HepG2 (cell line): ENCODE data around the gene PBLD. TPM values are rescaled to one million over a fixed set of nuclear protein-coding genes. Genes with fewer than 3 reads are reported as not detected.

Experiments
- ARHGAP35 ChIP-seq: sonication (generic); formaldehyde crosslinking; IDR thresholded peaks from 2 replicates; pipeline ENCODE4 v1.9.0; 2022; ENCODE audit warnings: mild to moderate bottlenecking, inconsistent platforms, moderate library complexity, missing genetic modification reagents, borderline replicate concordance
- GATA4 ChIP-seq: sonication (generic); IDR thresholded peaks from 2 replicates; pipeline ENCODE4 v1.6.1; 2016; ENCODE audit warnings: antibody characterized with exemption, low read depth, borderline replicate concordance
- PAX8 ChIP-seq: sonication (generic); formaldehyde crosslinking; IDR thresholded peaks from 2 replicates; pipeline ENCODE4 v1.8.0; 2022; ENCODE audit warnings: mild to moderate bottlenecking, missing genetic modification reagents, borderline replicate concordance
- POLR2AphosphoS5 ChIP-seq: IDR thresholded peaks from 2 replicates; pipeline ENCODE4 v1.6.1; 2012; ENCODE audit warnings: low read depth, low read length
- RAD21 ChIP-seq: fragments of 450-650 bp; formaldehyde crosslinking; IDR thresholded peaks from 2 replicates; pipeline ENCODE4 v1.5.0; 2020; ENCODE audit warnings: mild to moderate bottlenecking
- SRSF9 ChIP-seq: fragments of 200-400 bp; formaldehyde crosslinking; IDR thresholded peaks from 2 replicates; pipeline ENCODE4 v1.6.1; 2018; ENCODE audit warnings: borderline replicate concordance, mild to moderate bottlenecking, low read depth, low read length; ENCODE audit not compliant: insufficient read depth, poor library complexity, severe bottlenecking
- TCF12 ChIP-seq, 2 experiments: fragments of 450-650 bp in 1 of 2; sonication (generic) in 1 of 2; formaldehyde crosslinking in 1 of 2; IDR thresholded peaks; 2 replicates each; pipeline versions ENCODE4 v1.6.1 to v1.8.0; 2017 to 2022; ENCODE audit warnings: antibody characterized with exemption in 1 of 2, mild to moderate bottlenecking in 1 of 2, missing genetic modification reagents in 1 of 2, moderate library complexity in 1 of 2
- TERF1 ChIP-seq: sonication (generic); formaldehyde crosslinking; IDR thresholded peaks from 2 replicates; pipeline ENCODE4 v1.8.0; 2022; ENCODE audit warnings: mild to moderate bottlenecking, missing genetic modification reagents, moderate library complexity
- TRIM24 ChIP-seq: sonication (generic); formaldehyde crosslinking; IDR thresholded peaks from 2 replicates; pipeline ENCODE4 v1.8.0; 2022; ENCODE audit warnings: mild to moderate bottlenecking, missing genetic modification reagents
- ZBTB39 ChIP-seq: sonication (generic); formaldehyde crosslinking; IDR thresholded peaks from 2 replicates; pipeline ENCODE4 v1.5.0; 2020; ENCODE audit warnings: missing genetic modification reagents
- ZFP36L2 ChIP-seq: sonication (generic); formaldehyde crosslinking; IDR thresholded peaks from 2 replicates; pipeline ENCODE4 v1.4.0; 2020; ENCODE audit warnings: missing genetic modification reagents
- ZNF280B ChIP-seq: sonication (generic); formaldehyde crosslinking; IDR thresholded peaks from 2 replicates; pipeline ENCODE4 v1.5.0; 2020; ENCODE audit warnings: missing genetic modification reagents, mild to moderate bottlenecking, borderline replicate concordance
- polyA plus RNA-seq, 8 experiments: library from polyadenylated mRNA; depleted of rRNA in 3 of 8; stranded (reverse) in 7 of 8; unstranded in 1 of 8; fragments of >200 nt; fragmentation: Illumina TruSeq in 4 of 8; extraction: Trizol in 4 of 8; gene quantifications; 2 replicates each; pipeline versions ENCODE4 v1.2.1 to v1.2.3, GENCODE V29; 2011 to 2016; ENCODE audit warnings: low read depth in 4 of 8, missing spikeins in 1 of 8, mixed read lengths in 1 of 8; ENCODE audit not compliant: insufficient read depth in 1 of 8
- total RNA-seq, 5 experiments: library from RNA; depleted of rRNA; stranded (reverse); fragments of >200 nt; fragmentation: Illumina TruSeq; extraction: Trizol; gene quantifications; 2 replicates each; pipeline ENCODE4 v1.2.3, GENCODE V29; 2016; ENCODE audit warnings: low read depth in 1 of 5
- TF ChIP-seq, protein P1 (sequence below): sonication (generic); formaldehyde crosslinking; IDR thresholded peaks from 2 replicates; pipeline ENCODE4 v1.4.0; 2020; ENCODE audit warnings: low read depth, mild to moderate bottlenecking, missing genetic modification reagents
- TF ChIP-seq, protein P2 (sequence below): sonication (generic); formaldehyde crosslinking; IDR thresholded peaks from 2 replicates; pipeline ENCODE4 v1.4.0; 2020; ENCODE audit warnings: mild to moderate bottlenecking, low read depth, missing genetic modification reagents
- TF ChIP-seq, protein P3 (sequence below): sonication (generic); formaldehyde crosslinking; IDR thresholded peaks from 2 replicates; pipeline ENCODE4 v1.5.1; 2020; ENCODE audit warnings: missing genetic modification reagents, mild to moderate bottlenecking, borderline replicate concordance

The PBLD gene
- total and polyA plus RNA-seq, 2 of the 13 experiments (the other 11 are each of a cell fraction or from before 2014, with no cell fraction given), result 0.42 to 3.1 TPM

GRCh38 chr10:68331455-68332258, 1.1 kb downstream of the PBLD start, which contains the start of gene HNRNPH3 (continued):
- TF ChIP-seq, protein P1, sequence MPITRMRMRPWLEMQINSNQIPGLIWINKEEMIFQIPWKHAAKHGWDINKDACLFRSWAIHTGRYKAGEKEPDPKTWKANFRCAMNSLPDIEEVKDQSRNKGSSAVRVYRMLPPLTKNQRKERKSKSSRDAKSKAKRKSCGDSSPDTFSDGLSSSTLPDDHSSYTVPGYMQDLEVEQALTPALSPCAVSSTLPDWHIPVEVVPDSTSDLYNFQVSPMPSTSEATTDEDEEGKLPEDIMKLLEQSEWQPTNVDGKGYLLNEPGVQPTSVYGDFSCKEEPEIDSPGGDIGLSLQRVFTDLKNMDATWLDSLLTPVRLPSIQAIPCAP (CRISPR knock-in tag), result no peak; the same call in 1 of the 2 replicates
- TF ChIP-seq GATA4 (peak; percentile 91), RAD21 (CRISPR knock-in tag) (peak; percentile 38; the same call in 1 of the 2 replicates), TCF12 (IDR thresholded peaks at IDR 0.05) (no peak), TCF12 (CRISPR knock-in tag; IDR thresholded peaks at IDR 0.05) (no peak), ZFP36L2 (CRISPR knock-in tag) (no peak; the same call in 1 of the 2 replicates), POLR2AphosphoS5 (peak; percentile 100), ZBTB39 (0 out of 2 replicates have a peak, but pooled peaks have one; percentile 41), SRSF9 (no peak), ARHGAP35 (peak; percentile 86; the same call in 1 of the 2 replicates), ZNF280B (CRISPR knock-in tag) (peak; percentile 67; the same call in 1 of the 2 replicates), TRIM24 (no peak), PAX8 (CRISPR knock-in tag) (no peak; the same call in 1 of the 2 replicates), TERF1 (CRISPR knock-in tag) (no peak)
- TF ChIP-seq, protein P2, sequence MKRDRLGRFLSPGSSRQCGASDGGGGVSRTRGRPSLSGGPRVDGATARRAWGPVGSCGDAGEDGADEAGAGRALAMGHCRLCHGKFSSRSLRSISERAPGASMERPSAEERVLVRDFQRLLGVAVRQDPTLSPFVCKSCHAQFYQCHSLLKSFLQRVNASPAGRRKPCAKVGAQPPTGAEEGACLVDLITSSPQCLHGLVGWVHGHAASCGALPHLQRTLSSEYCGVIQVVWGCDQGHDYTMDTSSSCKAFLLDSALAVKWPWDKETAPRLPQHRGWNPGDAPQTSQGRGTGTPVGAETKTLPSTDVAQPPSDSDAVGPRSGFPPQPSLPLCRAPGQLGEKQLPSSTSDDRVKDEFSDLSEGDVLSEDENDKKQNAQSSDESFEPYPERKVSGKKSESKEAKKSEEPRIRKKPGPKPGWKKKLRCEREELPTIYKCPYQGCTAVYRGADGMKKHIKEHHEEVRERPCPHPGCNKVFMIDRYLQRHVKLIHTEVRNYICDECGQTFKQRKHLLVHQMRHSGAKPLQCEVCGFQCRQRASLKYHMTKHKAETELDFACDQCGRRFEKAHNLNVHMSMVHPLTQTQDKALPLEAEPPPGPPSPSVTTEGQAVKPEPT (CRISPR knock-in tag), result no peak
- TF ChIP-seq, protein P3, sequence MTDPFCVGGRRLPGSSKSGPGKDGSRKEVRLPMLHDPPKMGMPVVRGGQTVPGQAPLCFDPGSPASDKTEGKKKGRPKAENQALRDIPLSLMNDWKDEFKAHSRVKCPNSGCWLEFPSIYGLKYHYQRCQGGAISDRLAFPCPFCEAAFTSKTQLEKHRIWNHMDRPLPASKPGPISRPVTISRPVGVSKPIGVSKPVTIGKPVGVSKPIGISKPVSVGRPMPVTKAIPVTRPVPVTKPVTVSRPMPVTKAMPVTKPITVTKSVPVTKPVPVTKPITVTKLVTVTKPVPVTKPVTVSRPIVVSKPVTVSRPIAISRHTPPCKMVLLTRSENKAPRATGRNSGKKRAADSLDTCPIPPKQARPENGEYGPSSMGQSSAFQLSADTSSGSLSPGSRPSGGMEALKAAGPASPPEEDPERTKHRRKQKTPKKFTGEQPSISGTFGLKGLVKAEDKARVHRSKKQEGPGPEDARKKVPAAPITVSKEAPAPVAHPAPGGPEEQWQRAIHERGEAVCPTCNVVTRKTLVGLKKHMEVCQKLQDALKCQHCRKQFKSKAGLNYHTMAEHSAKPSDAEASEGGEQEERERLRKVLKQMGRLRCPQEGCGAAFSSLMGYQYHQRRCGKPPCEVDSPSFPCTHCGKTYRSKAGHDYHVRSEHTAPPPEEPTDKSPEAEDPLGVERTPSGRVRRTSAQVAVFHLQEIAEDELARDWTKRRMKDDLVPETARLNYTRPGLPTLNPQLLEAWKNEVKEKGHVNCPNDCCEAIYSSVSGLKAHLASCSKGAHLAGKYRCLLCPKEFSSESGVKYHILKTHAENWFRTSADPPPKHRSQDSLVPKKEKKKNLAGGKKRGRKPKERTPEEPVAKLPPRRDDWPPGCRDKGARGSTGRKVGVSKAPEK, result no peak; the same call in 1 of the 2 replicates
